Epithelial cell of proximal tubule (primary cell): ENCODE results near the gene AP3M1. TPM values are rescaled to one million over a fixed set of nuclear protein-coding genes. Genes with fewer than 3 reads are reported as not detected.

ENCODE experiments used
- DNase-seq: peaks from one replicate; pipeline ENCODE4 v3.0.0-alpha.2; 2011; ENCODE audit warnings: low read depth
- H3K4me3 ChIP-seq: 2 replicates; pipeline ENCODE4 v1.5.1; 2011; ENCODE audit warnings: low read depth, mild to moderate bottlenecking, low read length
- total RNA-seq: library from RNA; depleted of rRNA; stranded (reverse); fragments of >200 nt; gene quantifications from 2 replicates; pipeline ENCODE4 v1.2.3, GENCODE V29; 2015
- TF ChIP-seq, protein P1 (sequence below): conservative IDR thresholded peaks from 2 replicates; pipeline ENCODE4 v1.5.1; 2012; ENCODE audit warnings: low read depth, mild to moderate bottlenecking, low read length

AP3M1 gene
- total RNA-seq, 1 donor from 2014 or later, result 39.3 TPM

DNA sequence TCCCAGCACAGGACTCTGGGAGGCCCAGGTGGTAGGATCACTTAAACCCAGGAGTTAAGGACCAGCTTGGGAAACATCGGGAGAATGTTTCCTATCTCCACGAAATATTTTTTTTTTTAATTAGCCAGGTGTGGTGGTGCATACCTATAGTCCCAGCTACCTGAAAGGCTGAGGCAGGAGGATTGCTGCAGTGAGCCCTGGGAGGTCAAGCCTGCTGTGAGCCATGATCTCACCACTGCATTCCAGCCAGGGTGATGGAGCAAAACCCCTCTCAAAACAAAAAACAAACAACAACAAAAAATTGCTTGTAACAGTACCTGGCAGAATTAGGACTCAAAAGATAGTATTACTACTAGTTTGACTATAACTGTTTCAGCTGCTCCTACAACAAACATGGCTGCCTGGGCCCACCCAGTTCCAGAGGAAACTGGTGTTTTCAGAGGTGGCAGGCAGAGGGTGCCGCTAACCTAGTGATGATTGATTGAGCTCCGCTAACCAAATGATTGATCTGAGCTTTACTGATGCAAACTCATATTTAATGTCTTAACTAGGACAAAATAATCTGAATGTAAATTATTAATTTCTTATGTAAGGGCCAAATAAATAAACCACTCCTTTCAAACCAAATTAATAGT is 57.0 kb downstream of the AP3M1 start:
- TF ChIP-seq, protein P1, sequence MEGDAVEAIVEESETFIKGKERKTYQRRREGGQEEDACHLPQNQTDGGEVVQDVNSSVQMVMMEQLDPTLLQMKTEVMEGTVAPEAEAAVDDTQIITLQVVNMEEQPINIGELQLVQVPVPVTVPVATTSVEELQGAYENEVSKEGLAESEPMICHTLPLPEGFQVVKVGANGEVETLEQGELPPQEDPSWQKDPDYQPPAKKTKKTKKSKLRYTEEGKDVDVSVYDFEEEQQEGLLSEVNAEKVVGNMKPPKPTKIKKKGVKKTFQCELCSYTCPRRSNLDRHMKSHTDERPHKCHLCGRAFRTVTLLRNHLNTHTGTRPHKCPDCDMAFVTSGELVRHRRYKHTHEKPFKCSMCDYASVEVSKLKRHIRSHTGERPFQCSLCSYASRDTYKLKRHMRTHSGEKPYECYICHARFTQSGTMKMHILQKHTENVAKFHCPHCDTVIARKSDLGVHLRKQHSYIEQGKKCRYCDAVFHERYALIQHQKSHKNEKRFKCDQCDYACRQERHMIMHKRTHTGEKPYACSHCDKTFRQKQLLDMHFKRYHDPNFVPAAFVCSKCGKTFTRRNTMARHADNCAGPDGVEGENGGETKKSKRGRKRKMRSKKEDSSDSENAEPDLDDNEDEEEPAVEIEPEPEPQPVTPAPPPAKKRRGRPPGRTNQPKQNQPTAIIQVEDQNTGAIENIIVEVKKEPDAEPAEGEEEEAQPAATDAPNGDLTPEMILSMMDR, result no peak
- no peak for DNase-seq
- H3K4me3 ChIP-seq, result no peak overlapping the region

DNA sequence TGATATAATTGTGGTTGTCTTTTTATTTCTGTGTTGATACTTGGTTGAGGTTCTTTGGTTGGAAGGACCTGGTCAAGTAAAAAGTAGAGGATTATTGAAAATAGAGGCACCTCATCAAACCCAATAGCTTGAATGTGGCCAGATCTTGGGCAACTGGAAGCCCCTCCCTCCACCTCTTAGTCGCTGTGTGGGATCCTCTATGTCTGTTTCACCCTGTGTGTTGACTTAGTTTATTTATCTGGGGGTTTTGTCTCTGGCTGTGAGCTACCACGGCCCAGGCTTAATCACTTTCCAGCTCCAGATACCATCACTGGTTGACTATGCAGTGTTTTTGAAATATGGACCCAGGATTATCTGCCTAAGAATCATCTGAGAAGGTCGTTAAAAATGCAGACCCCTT is 58.3 kb downstream of the AP3M1 start:
- no peak for DNase-seq
- TF ChIP-seq, protein P1, result no peak
- H3K4me3 ChIP-seq, result no peak overlapping the region

GRCh38 chr10:74088722-74089121 is 61.9 kb downstream of the AP3M1 start:
- TF ChIP-seq, protein P1, result no peak
- no peak for DNase-seq
- no peak overlapping the region for H3K4me3 ChIP-seq

DNA sequence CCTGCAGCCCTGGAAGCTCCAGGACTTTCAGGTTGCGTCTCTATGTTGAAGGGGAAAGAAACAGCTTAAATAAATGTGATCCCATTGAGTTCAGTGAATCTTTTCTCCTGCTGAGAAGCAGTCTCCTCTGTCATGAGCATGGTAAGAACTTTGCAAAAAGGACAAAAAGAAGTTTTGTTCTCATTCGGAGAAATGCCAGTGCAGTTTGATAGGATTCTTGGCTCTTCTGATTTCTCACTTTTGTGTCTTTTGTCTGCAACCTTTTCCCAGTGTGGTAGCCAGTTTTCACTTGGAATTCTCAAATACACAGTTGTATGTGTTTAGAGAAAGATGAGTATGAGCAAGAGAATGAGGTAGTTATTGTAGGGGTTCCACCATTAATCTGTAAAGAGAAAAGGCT is 64.3 kb downstream of the AP3M1 start:
- DNase-seq, result no peak
- H3K4me3 ChIP-seq, result no peak overlapping the region
- TF ChIP-seq, protein P1, result no peak

GRCh38 chr10:74084955-74085354 is 65.7 kb downstream of the AP3M1 start:
- TF ChIP-seq, protein P1, result no peak
- H3K4me3 ChIP-seq, result no peak overlapping the region
- DNase-seq, result no peak

- no peak for DNase-seq
- H3K4me3 ChIP-seq, result no peak overlapping the region
- TF ChIP-seq, protein P1, result no peak
Observed at GRCh38 chr10:74083304-74083703, 67.3 kb downstream of the AP3M1 start.
